Measurements from ENCODE around the gene EPS15.

- TF ChIP-seq CTCF (IDR thresholded peaks at IDR 0.05; ENCODE audit: insufficient read depth, low read length, poor library complexity, severe bottlenecking): no peak
- no peak for TF ChIP-seq EZH2phosphoT487 (conservative IDR thresholded peaks at IDR 0.05; ENCODE audit: low read length)
These were observed 45.1 kb upstream of the EPS15 start for GRCh38 chr1:51564124-51564523.
